ENCODE measurements around the gene VSX2. TPM values are rescaled to one million over a fixed set of nuclear protein-coding genes. Genes with fewer than 3 reads are reported as not detected.

Gene VSX2
- total and polyA plus RNA-seq, 2 donors (not counting 1 experiment from before 2014, with no cell fraction given) = not detected

GRCh38 chr14:74190927-74191575 lies 48.2 kb upstream of the VSX2 start:
- Histone ChIP-seq H3K27ac (ENCODE audit: low read length in 2 of 2) (no peak overlapping the region), H3K36me3 (replicated peaks in 1 of 2; ENCODE audit: control extremely low read depth in 1 of 2, control insufficient read depth in 1 of 2, extremely low read depth in 1 of 2, insufficient read depth in 2 of 2, low read length in 1 of 2) (no peaks in the 10 kb centered on the region), H3K9ac (ENCODE audit: low read length) (no peak overlapping the region), H3K9me3 (ENCODE audit: control extremely low read depth in 1 of 3, control insufficient read depth in 2 of 3, insufficient read depth in 1 of 3, low read length in 2 of 3) (no peaks in the 10 kb centered on the region), H2AFZ (ENCODE audit: insufficient read depth, low read depth, low read length, poor library complexity, severe bottlenecking) (no peak overlapping the region), H3K4me1 (ENCODE audit: control insufficient read depth in 2 of 2, insufficient read depth in 2 of 2, low read length in 2 of 2) (no peaks in the 10 kb centered on the region), H4K20me1 (ENCODE audit: control insufficient read depth, insufficient read depth, low read length, poor library complexity, severe bottlenecking) (no peaks in the 10 kb centered on the region), H3K79me2 (ENCODE audit: control insufficient read depth, insufficient read depth, low read length) (no peaks in the 10 kb centered on the region), H3K4me3 (ENCODE audit: control extremely low read depth in 1 of 5, extremely low read depth in 1 of 5, insufficient read depth in 1 of 5, low read depth in 2 of 5, low read length in 4 of 5) (no peak overlapping the region), H3K4me2 (replicated peaks; ENCODE audit: low read depth, low read length, poor library complexity, severe bottlenecking) (no peak overlapping the region), H3K27me3 (replicated peaks in 1 of 4; ENCODE audit: control extremely low read depth in 1 of 4, control insufficient read depth in 3 of 4, insufficient read depth in 4 of 4, low read length in 3 of 4) (no peaks in the 10 kb centered on the region)
- ChIA-PET CTCF (interaction anchor here (0.5 kb wide), 1 partner anchor 10 kb away, joined by 4 read pairs; no protein-coding TSS in a partner anchor), POLR2A (no interaction called here)
- intact Hi-C loops (cut with micrococcal nuclease) = no loop called here
- ATAC-seq (ENCODE audit: low read depth) (no peak), DNase-seq (no peak)
- no peaks in the 10 kb centered on the region for H3K9me3 Mint-ChIP-seq (ENCODE audit: insufficient read depth)
- no peak overlapping the region for H3K4me3 Mint-ChIP-seq
- no peak overlapping the region for H3K27ac Mint-ChIP-seq
- no peaks in the 10 kb centered on the region for H3K27me3 Mint-ChIP-seq
- no peak for TF ChIP-seq CTCF (IDR thresholded peaks at IDR 0.05)
- no peak for TF ChIP-seq EZH2 (IDR thresholded peaks at IDR 0.05; ENCODE audit: borderline replicate concordance, insufficient read depth, low read depth, low read length, poor library complexity, severe bottlenecking)
- WGBS (ENCODE audit: insufficient coverage) = 93% methylated on average over 3 of the region's 3 CpGs
- no peaks in the 10 kb centered on the region for H3K4me1 Mint-ChIP-seq

GRCh38 chr14:74194506-74195274 lies 44.6 kb upstream of the VSX2 start:
- Mint-ChIP-seq H3K4me1 (no peaks in the 10 kb centered on the region), H3K9me3 (ENCODE audit: insufficient read depth) (no peaks in the 10 kb centered on the region), H3K4me3 (no peak overlapping the region), H3K27ac (no peak overlapping the region), H3K27me3 (no peaks in the 10 kb centered on the region)
- ChIA-PET CTCF (interaction anchor here (1.2 kb wide), 1 partner anchor 59 kb away, joined by 3 read pairs; no protein-coding TSS in a partner anchor), POLR2A (no interaction called here)
- no peaks in the 10 kb centered on the region for H4K20me1 ChIP-seq (ENCODE audit: control insufficient read depth, insufficient read depth, low read length, poor library complexity, severe bottlenecking)
- no peaks in the 10 kb centered on the region for H3K79me2 ChIP-seq (ENCODE audit: control insufficient read depth, insufficient read depth, low read length)
- DNase-seq (no peak), ATAC-seq (ENCODE audit: low read depth) (no peak)
- no peak overlapping the region for H3K27ac ChIP-seq (ENCODE audit: low read length in 2 of 2)
- no peak overlapping the region for H3K4me2 ChIP-seq (replicated peaks; ENCODE audit: low read depth, low read length, poor library complexity, severe bottlenecking)
- intact Hi-C loops (cut with micrococcal nuclease) = no loop called here
- no peaks in the 10 kb centered on the region for H3K4me1 ChIP-seq (ENCODE audit: control insufficient read depth in 2 of 2, insufficient read depth in 2 of 2, low read length in 2 of 2)
- 98% methylated on average over 6 of the region's 8 CpGs for WGBS (ENCODE audit: insufficient coverage)
- TF ChIP-seq CTCF (IDR thresholded peaks at IDR 0.05) = no peak
- TF ChIP-seq EZH2 (IDR thresholded peaks at IDR 0.05; ENCODE audit: borderline replicate concordance, insufficient read depth, low read depth, low read length, poor library complexity, severe bottlenecking) = no peak
- no peaks in the 10 kb centered on the region for H3K27me3 ChIP-seq (replicated peaks in 1 of 4; ENCODE audit: control extremely low read depth in 1 of 4, control insufficient read depth in 3 of 4, insufficient read depth in 4 of 4, low read length in 3 of 4)
- H3K9me3 ChIP-seq (ENCODE audit: control extremely low read depth in 1 of 3, control insufficient read depth in 2 of 3, insufficient read depth in 1 of 3, low read length in 2 of 3) = no peaks in the 10 kb centered on the region
- H3K9ac ChIP-seq (ENCODE audit: low read length) = no peak overlapping the region
- H2AFZ ChIP-seq (ENCODE audit: insufficient read depth, low read depth, low read length, poor library complexity, severe bottlenecking) = no peak overlapping the region
- no peak overlapping the region for H3K4me3 ChIP-seq (ENCODE audit: control extremely low read depth in 1 of 5, extremely low read depth in 1 of 5, insufficient read depth in 1 of 5, low read depth in 2 of 5, low read length in 4 of 5)
- H3K36me3 ChIP-seq (replicated peaks in 1 of 2; ENCODE audit: control extremely low read depth in 1 of 2, control insufficient read depth in 1 of 2, extremely low read depth in 1 of 2, insufficient read depth in 2 of 2, low read length in 1 of 2) = peaks cover 1 to 10% of the 10 kb centered on the region in 2 experiments
